Tibial artery (tissue), 4 donors: ENCODE measurements around the gene PLCH1.
"Not testable (repeated sequence)": the region's sequence is repeated elsewhere in the genome, so short reads cannot be mapped to it uniquely, and the experiment has no call there.

Experiments
- DNase-seq, 2 donors: peaks; one replicate each; pipeline ENCODE4 v3.0.0-alpha.2; 2019
- H3K27ac ChIP-seq, 2 donors: fragments of 200-600 bp; sonication (generic) in 1 of 2; 1 replicate in 1 of 2; 2 replicates in 1 of 2; pipeline ENCODE4 v1.5.1; 2018 to 2019; ENCODE audit warnings: mild to moderate bottlenecking in 1 of 2
- H3K27me3 ChIP-seq, 2 donors: fragments of 200-600 bp; sonication (generic) in 1 of 2; one replicate each; pipeline versions ENCODE4 v1.5.1 to v1.6.0; 2016 to 2019
- H3K36me3 ChIP-seq, 3 donors: fragments of 200-600 bp; sonication (generic) in 2 of 3; one replicate each; pipeline ENCODE4 v1.5.1; 2016 to 2019; ENCODE audit warnings: mild to moderate bottlenecking in 2 of 3
- H3K4me1 ChIP-seq, 4 donors: fragments of 200-600 bp; sonication (generic) in 2 of 4; 1 replicate in 3 of 4; 2 replicates in 1 of 4; pipeline ENCODE4 v1.5.1; 2016 to 2019
- H3K4me3 ChIP-seq, 2 donors: fragments of 200-600 bp; sonication (generic) in 1 of 2; 1 replicate in 1 of 2; 2 replicates in 1 of 2; pipeline ENCODE4 v1.5.1; 2018 to 2019; ENCODE audit warnings: mild to moderate bottlenecking in 2 of 2
- H3K9me3 ChIP-seq, 3 donors: fragments of 200-600 bp; sonication (generic) in 1 of 3; one replicate each; pipeline ENCODE4 v1.5.1; 2016 to 2019
- intact Hi-C: fragments of 100-400 bp; cut with DNase I; formaldehyde crosslinking; loops from one replicate; pipeline ENCODE4 v1.15.0; 2023; ENCODE audit warnings: low total_unique reads
- TF ChIP-seq, protein P1 (sequence below), 2 experiments: fragments of 200-600 bp in 1 of 2; fragments of 450-650 bp in 1 of 2; IDR thresholded peaks; one replicate each; pipeline ENCODE4 v1.5.1; 2017 to 2019; ENCODE audit warnings: antibody characterized with exemption in 2 of 2, mild to moderate bottlenecking in 1 of 2, moderate library complexity in 1 of 2

Gene PLCH1

DNA sequence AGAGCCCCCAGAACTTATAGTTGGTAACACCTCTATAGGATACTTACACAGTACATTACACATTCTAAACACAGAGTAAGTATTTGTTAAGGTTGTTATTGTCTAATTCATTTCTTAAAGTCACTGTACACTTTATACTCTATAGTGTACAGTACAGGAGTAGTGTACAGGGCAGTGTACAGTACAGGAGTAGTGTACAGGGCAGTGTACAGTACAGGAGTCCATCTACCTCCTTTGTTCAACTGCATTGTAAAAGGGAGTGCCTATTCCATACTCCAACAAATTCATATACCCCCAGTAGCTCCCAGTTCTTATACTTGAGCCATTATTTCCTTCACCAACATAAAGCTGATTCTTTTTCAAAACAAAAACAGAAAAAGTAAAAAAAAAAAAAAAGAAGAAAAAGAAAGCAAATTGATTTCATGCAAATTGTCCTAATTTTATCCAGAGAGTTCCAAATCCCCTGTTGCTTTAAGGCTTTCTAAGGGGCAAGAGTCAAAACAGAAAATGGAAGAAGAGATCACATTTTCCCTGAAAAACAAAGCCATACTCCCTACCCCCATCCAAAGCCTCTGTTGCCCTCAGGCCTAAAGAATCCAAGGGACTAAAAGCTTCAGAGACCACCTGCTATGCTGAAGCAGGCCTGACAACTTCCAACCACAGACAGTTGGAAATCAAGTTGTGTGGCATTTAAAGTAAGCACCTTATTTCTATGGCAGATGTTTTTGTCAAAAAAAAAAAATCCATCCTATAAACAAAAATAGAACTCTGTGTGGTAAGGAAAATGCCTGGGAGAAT lies 125.6 kb downstream of the PLCH1 start:
- H3K4me1 ChIP-seq, result no peaks in the 10 kb centered on the region
- H3K27ac ChIP-seq, result no peak overlapping the region
- no peak overlapping the region for H3K4me3 ChIP-seq
- H3K9me3 ChIP-seq, result no peaks in the 10 kb centered on the region
- intact Hi-C loops, result no loop called here
- TF ChIP-seq, protein P1, sequence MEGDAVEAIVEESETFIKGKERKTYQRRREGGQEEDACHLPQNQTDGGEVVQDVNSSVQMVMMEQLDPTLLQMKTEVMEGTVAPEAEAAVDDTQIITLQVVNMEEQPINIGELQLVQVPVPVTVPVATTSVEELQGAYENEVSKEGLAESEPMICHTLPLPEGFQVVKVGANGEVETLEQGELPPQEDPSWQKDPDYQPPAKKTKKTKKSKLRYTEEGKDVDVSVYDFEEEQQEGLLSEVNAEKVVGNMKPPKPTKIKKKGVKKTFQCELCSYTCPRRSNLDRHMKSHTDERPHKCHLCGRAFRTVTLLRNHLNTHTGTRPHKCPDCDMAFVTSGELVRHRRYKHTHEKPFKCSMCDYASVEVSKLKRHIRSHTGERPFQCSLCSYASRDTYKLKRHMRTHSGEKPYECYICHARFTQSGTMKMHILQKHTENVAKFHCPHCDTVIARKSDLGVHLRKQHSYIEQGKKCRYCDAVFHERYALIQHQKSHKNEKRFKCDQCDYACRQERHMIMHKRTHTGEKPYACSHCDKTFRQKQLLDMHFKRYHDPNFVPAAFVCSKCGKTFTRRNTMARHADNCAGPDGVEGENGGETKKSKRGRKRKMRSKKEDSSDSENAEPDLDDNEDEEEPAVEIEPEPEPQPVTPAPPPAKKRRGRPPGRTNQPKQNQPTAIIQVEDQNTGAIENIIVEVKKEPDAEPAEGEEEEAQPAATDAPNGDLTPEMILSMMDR (IDR thresholded peaks at IDR 0.05), result no peak
- H3K36me3 ChIP-seq, result no peaks in the 10 kb centered on the region
- DNase-seq, result no peak
- H3K27me3 ChIP-seq, result no peaks in the 10 kb centered on the region

DNA sequence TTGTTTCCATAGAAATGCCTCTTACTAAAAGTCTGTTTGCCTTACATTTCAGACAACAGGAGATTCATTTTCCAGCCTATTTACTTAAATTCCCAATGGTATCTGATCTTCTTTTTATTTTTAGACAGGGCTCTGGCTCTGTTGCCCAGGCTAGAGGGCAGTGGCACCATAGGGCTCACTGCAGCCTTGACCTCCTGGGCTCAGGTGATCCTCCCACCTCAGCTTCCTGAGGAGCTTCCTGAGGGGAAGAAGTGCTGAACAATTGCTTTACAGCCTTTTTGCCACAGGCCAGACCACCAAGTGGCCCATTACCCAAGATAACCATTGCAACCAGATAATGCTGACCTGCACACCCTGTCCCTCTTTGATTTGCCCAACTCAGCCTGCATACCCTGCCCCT lies 126.3 kb downstream of the PLCH1 start:
- no peaks in the 10 kb centered on the region for H3K36me3 ChIP-seq
- intact Hi-C loops, result no loop called here
- H3K27ac ChIP-seq, result no peak overlapping the region
- TF ChIP-seq, protein P1 (IDR thresholded peaks at IDR 0.05), result no peak
- DNase-seq, result no peak
- no peak overlapping the region for H3K4me3 ChIP-seq
- no peaks in the 10 kb centered on the region for H3K4me1 ChIP-seq
- H3K27me3 ChIP-seq, result no peaks in the 10 kb centered on the region
- H3K9me3 ChIP-seq, result no peaks in the 10 kb centered on the region

DNA sequence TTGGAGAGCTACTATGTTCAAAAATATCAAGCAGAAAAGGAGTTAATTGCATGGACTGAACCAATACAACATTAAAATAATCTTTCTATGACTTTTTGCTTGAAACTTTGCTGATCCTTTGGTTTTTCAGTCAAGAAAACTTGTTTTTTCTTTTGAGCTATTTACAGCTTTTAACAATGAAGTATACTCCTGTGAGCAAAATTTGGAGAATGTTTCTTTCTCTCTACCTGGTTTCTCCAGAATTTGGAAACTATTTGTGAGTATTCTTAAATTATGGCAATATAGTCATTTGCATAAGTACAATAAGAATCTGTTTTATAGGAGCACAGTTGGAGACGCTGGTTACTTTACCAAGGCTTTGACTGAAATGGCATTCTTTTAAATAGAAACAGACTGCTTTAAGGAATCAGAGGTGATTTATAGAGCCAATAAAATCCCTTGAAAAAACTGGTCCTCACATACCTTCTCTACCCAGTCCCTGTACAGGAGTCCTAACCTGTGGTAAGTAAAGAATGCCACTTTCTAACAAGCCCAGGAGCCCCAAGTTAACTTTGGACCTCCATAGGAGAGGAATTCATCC lies 127.4 kb downstream of the PLCH1 start:
- TF ChIP-seq, protein P1 (IDR thresholded peaks at IDR 0.05), result no peak
- no peak overlapping the region for H3K4me3 ChIP-seq
- no peak overlapping the region for H3K27ac ChIP-seq
- H3K27me3 ChIP-seq, result no peaks in the 10 kb centered on the region
- no peaks in the 10 kb centered on the region for H3K4me1 ChIP-seq
- no peaks in the 10 kb centered on the region for H3K36me3 ChIP-seq
- no peaks in the 10 kb centered on the region for H3K9me3 ChIP-seq
- intact Hi-C loops, result no loop called here
- no peak for DNase-seq

DNA sequence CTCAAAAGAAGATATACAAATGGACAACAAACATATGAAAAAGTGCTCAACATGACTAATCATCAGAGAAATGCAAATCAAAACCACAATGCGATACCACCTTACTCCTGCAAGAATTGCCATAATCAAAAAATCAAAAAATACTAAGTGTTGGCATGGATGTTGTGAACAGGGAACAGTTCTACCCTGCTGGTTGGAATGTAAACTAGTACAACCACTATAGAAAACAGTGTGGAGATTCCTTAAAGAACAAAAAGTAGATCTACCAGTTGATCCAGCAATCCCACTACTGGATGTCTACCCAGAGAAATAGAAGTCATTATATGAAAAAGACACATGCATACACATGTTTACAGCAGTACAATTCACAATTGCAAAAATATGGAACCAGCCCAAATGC lies 129.7 kb downstream of the PLCH1 start:
- DNase-seq, H3K36me3 ChIP-seq, H3K27ac ChIP-seq, intact Hi-C loops, H3K27me3 ChIP-seq, H3K4me1 ChIP-seq, H3K9me3 ChIP-seq, H3K4me3 ChIP-seq: not testable (repeated sequence)

DNA sequence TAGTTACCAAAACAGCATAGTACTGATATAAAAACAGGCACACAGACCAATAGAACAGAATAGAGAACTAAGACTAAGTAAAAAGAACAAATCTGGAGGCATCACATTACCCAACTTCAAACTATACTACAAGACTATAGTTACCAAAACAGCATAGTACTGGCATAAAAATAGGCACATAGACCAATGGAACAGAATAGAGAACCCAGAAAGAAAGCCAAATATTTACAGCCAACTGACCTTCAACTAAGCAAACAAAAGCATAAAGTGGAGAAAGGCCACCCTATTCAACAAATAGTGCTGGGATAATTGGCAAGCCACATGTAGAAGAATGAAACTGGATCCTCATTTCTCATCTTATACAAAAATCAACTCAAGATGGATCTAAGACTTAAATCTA lies 130.5 kb downstream of the PLCH1 start:
- H3K36me3 ChIP-seq, H3K9me3 ChIP-seq, intact Hi-C loops, DNase-seq, H3K27ac ChIP-seq, H3K4me1 ChIP-seq, H3K27me3 ChIP-seq, H3K4me3 ChIP-seq: not testable (repeated sequence)

DNA sequence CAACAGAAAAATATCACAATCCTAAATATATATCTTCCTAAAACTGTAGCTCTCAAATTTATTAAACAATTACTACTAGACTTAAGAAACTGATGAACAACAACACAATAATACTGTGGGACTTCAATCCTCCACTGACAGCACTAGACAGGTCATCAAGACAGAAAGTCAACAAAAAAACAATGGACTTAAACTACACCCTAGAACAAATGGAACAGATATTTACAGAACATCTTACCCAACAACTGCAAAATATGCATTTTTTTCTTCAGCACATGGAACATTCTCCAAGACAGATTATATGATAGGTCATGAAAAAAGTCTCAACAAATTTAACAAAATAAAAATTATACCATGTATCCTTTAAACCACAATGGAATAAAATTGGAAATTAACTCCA lies 133.4 kb downstream of the PLCH1 start:
- Histone ChIP-seq H3K27ac (no peak overlapping the region), H3K9me3 (peaks cover 0 to 5% (median 3%) of the 10 kb centered on the region in 3 donors), H3K4me1 (no peaks in the 10 kb centered on the region), H3K27me3 (no peaks in the 10 kb centered on the region), H3K36me3 (no peaks in the 10 kb centered on the region), H3K4me3 (no peak overlapping the region)
- TF ChIP-seq, protein P1 (IDR thresholded peaks at IDR 0.05), result no peak
- DNase-seq, result no peak
- intact Hi-C loops, result no loop called here
